GM21723 (cell line): Measurements from ENCODE around the gene INTS3.

Experiments used
- ATAC-seq: cut with Tn5 transposase; IDR thresholded peaks from one replicate; pipeline ENCODE4 v1.9.1; 2021; ENCODE audit warnings: mild to moderate bottlenecking, moderate library complexity; ENCODE audit not compliant: unreplicated experiment

INTS3 gene

GRCh38 chr1:153727463-153728304, at the start of gene INTS3:
Gene INTS3, plus strand, starts transcription at chr1:153728050. Its CDS starts 585 bp downstream, at chr1:153728635.
- peak; percentile 95 for ATAC-seq

GRCh38 chr1:153678519-153679336, 49.1 kb upstream of the INTS3 start, which contains the start of gene NPR1:
Gene NPR1, plus strand, starts transcription at chr1:153678688. Its CDS starts 421 bp downstream, at chr1:153679109.
- no peak for ATAC-seq

GRCh38 chr1:153679337-153680119, 48.3 kb upstream of the INTS3 start:
- ATAC-seq, result no peak

- no peak for ATAC-seq
These were observed 47.8 kb upstream of the INTS3 start for GRCh38 chr1:153680120-153680403.

GRCh38 chr1:153682730-153683129, 45.1 kb upstream of the INTS3 start:
- no peak for ATAC-seq

GRCh38 chr1:153683854-153684253, 44.0 kb upstream of the INTS3 start:
- no peak for ATAC-seq

- ATAC-seq, result no peak
These were observed 43.0 kb upstream of the INTS3 start for GRCh38 chr1:153684892-153685291.

GRCh38 chr1:153685544-153686340, 42.1 kb upstream of the INTS3 start:
- no peak for ATAC-seq

- ATAC-seq, result no peak
These were observed 40.3 kb upstream of the INTS3 start for GRCh38 chr1:153687346-153688125.

- ATAC-seq, result no peak
These were observed 39.6 kb upstream of the INTS3 start for GRCh38 chr1:153688276-153688675.

- no peak for ATAC-seq
These were observed 39.0 kb upstream of the INTS3 start for GRCh38 chr1:153688736-153689328.

GRCh38 chr1:153693466-153693865, 34.4 kb upstream of the INTS3 start:
- ATAC-seq, result no peak

- ATAC-seq, result no peak
These were observed 31.1 kb upstream of the INTS3 start for GRCh38 chr1:153696741-153697140.

GRCh38 chr1:153697191-153698019, 30.4 kb upstream of the INTS3 start:
- no peak for ATAC-seq

- ATAC-seq, result no peak
These were observed 29.6 kb upstream of the INTS3 start for GRCh38 chr1:153698020-153698922.

GRCh38 chr1:153698923-153699714, 28.7 kb upstream of the INTS3 start:
- ATAC-seq, result no peak

GRCh38 chr1:153699768-153700167, 28.1 kb upstream of the INTS3 start:
- no peak for ATAC-seq
